SK-N-SH treated with all-trans-retinoic acid at 6 μM for 48 hours (cell line): ENCODE results near the gene WASL.

Experiments used
- ARNTL ChIP-seq: fragments of 450-650 bp; formaldehyde crosslinking; IDR thresholded peaks from 2 replicates; pipeline ENCODE4 v1.5.0; 2020; ENCODE audit warnings: low read depth, mild to moderate bottlenecking, moderate library complexity, borderline replicate concordance
- CSDC2 ChIP-seq: fragments of 250-450 bp; sonication (Bioruptor Pico); IDR thresholded peaks from 2 replicates; pipeline ENCODE4 v1.5.0; 2020; ENCODE audit warnings: mild to moderate bottlenecking, moderate library complexity
- SNAI2 ChIP-seq: fragments of 250-450 bp; sonication (Bioruptor Pico); IDR thresholded peaks from 2 replicates; pipeline ENCODE4 v1.5.0; 2020; ENCODE audit warnings: mild to moderate bottlenecking, moderate library complexity
- ZFP3 ChIP-seq: fragments of 250-450 bp; sonication (Bioruptor Pico); IDR thresholded peaks from 2 replicates; pipeline ENCODE4 v1.5.0; 2020; ENCODE audit warnings: mild to moderate bottlenecking, moderate library complexity
- TF ChIP-seq, protein P1 (sequence below): fragments of 250-450 bp; sonication (Bioruptor Pico); IDR thresholded peaks from 2 replicates; pipeline ENCODE4 v1.8.0; 2021; ENCODE audit warnings: low read depth, mild to moderate bottlenecking, moderate library complexity, borderline replicate concordance

GRCh38 chr7:123789206-123789784 lies 40.5 kb upstream of the WASL start:
- no peak for TF ChIP-seq ARNTL
- TF ChIP-seq, protein P1, sequence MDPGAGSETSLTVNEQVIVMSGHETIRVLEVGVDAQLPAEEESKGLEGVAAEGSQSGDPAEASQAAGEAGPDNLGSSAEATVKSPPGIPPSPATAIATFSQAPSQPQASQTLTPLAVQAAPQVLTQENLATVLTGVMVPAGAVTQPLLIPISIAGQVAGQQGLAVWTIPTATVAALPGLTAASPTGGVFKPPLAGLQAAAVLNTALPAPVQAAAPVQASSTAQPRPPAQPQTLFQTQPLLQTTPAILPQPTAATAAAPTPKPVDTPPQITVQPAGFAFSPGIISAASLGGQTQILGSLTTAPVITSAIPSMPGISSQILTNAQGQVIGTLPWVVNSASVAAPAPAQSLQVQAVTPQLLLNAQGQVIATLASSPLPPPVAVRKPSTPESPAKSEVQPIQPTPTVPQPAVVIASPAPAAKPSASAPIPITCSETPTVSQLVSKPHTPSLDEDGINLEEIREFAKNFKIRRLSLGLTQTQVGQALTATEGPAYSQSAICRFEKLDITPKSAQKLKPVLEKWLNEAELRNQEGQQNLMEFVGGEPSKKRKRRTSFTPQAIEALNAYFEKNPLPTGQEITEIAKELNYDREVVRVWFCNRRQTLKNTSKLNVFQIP (CRISPR knock-in tag), result no peak
- TF ChIP-seq CSDC2 (CRISPR knock-in tag), result no peak
- TF ChIP-seq ZFP3, result no peak
- TF ChIP-seq SNAI2 (CRISPR knock-in tag), result no peak
